Duodenal mucosa (tissue), 2 donors: Measurements from ENCODE around the gene TP53BP1.

Experiments used
- H3K27ac ChIP-seq: one replicate; pipeline ENCODE4 v1.7.0; 2013; ENCODE audit warnings: low read depth, low read length
- H3K27me3 ChIP-seq, 2 donors: one replicate each; pipeline ENCODE4 v1.7.0; 2013; ENCODE audit warnings: low read length in 2 of 2, control low read depth in 1 of 2; ENCODE audit not compliant: insufficient read depth in 2 of 2, control insufficient read depth in 1 of 2
- H3K36me3 ChIP-seq, 2 donors: one replicate each; pipeline ENCODE4 v1.7.0; 2013; ENCODE audit warnings: low read length in 2 of 2, control low read depth in 1 of 2; ENCODE audit not compliant: insufficient read depth in 2 of 2, control insufficient read depth in 1 of 2
- H3K4me1 ChIP-seq, 2 donors: one replicate each; pipeline ENCODE4 v1.7.0; 2013; ENCODE audit warnings: low read length in 2 of 2, control low read depth in 1 of 2; ENCODE audit not compliant: insufficient read depth in 2 of 2, control insufficient read depth in 1 of 2
- H3K4me3 ChIP-seq, 2 donors: one replicate each; pipeline ENCODE4 v1.7.0; 2013; ENCODE audit warnings: low read length in 2 of 2, low read depth in 1 of 2
- H3K9ac ChIP-seq, 2 donors: one replicate each; pipeline ENCODE4 v1.7.0; 2013; ENCODE audit warnings: low read length in 2 of 2, low read depth in 1 of 2
- H3K9me3 ChIP-seq, 2 donors: one replicate each; pipeline ENCODE4 v1.7.0; 2013; ENCODE audit warnings: low read length in 2 of 2, control low read depth in 1 of 2; ENCODE audit not compliant: control insufficient read depth in 1 of 2

TP53BP1 gene

GRCh38 chr15:43463507-43463906, 29.4 kb downstream of the TP53BP1 start:
- no peak overlapping the region for H3K9ac ChIP-seq
- H3K36me3 ChIP-seq, result peaks cover 0 to 31% of the 10 kb centered on the region in 2 donors
- no peaks in the 10 kb centered on the region for H3K9me3 ChIP-seq
- H3K4me1 ChIP-seq, result no peaks in the 10 kb centered on the region
- H3K27me3 ChIP-seq, result no peaks in the 10 kb centered on the region
- H3K27ac ChIP-seq, result no peak overlapping the region
- H3K4me3 ChIP-seq, result no peak overlapping the region

DNA sequence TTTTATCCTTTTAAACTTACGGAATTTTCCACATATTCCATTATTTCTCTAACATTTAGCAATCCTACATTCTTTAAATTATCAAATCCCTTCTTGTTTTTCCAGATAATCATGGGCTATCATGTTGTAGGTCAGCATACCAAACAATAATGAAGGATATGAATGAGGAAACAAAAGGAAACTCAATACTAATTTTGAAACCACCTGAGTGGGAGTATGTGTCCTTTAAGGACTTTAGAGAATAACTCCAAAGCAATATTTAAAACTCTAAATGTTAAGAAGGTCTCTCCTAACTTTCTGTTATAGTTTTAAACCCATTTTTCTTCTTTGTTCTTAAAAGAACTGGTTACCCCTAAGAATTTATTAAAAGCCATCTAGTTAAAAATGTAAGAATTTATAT, 43.0 kb downstream of the TP53BP1 start:
- Histone ChIP-seq H3K9ac (no peak overlapping the region), H3K27me3 (no peaks in the 10 kb centered on the region), H3K36me3 (peaks cover 4 to 8% of the 10 kb centered on the region in 2 donors), H3K9me3 (no peaks in the 10 kb centered on the region), H3K27ac (no peak overlapping the region), H3K4me3 (no peak overlapping the region), H3K4me1 (no peaks in the 10 kb centered on the region)

- no peak overlapping the region for H3K27ac ChIP-seq
- H3K36me3 ChIP-seq, result peaks cover 4 to 8% of the 10 kb centered on the region in 2 donors
- H3K4me3 ChIP-seq, result no peak overlapping the region
- H3K27me3 ChIP-seq, result no peaks in the 10 kb centered on the region
- H3K9ac ChIP-seq, result no peak overlapping the region
- H3K4me1 ChIP-seq, result no peaks in the 10 kb centered on the region
- no peaks in the 10 kb centered on the region for H3K9me3 ChIP-seq
Observed at GRCh38 chr15:43446344-43446743, 46.6 kb downstream of the TP53BP1 start.

DNA sequence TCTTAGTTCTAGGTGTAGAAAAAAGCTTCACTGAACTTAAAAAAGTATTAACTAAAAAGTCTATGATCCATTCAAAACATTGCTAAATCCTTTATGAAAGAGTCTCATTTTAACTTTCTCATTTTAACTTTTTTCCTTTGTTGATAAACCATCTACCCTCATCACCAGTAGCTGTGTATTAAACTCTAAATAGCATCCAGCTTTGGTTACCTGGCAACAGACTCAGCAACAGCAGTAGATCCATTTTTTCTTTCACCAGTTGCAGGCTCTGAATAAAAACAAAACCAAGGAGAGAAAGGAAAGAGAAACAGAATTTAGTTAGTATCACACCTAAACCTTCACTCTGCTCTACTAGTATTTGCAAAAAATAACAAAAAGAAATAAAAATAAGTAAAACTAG, 51.6 kb downstream of the TP53BP1 start:
- Histone ChIP-seq H3K4me1 (no peaks in the 10 kb centered on the region), H3K4me3 (no peak overlapping the region), H3K36me3 (peaks cover 5 to 20% of the 10 kb centered on the region in 2 donors), H3K9me3 (no peaks in the 10 kb centered on the region), H3K9ac (no peak overlapping the region), H3K27ac (no peak overlapping the region), H3K27me3 (no peaks in the 10 kb centered on the region)

- H3K4me1 ChIP-seq, result no peaks in the 10 kb centered on the region
- no peaks in the 10 kb centered on the region for H3K27me3 ChIP-seq
- H3K4me3 ChIP-seq, result no peak overlapping the region
- H3K9ac ChIP-seq, result no peak overlapping the region
- H3K36me3 ChIP-seq, result peaks cover 5 to 18% of the 10 kb centered on the region in 2 donors
- no peaks in the 10 kb centered on the region for H3K9me3 ChIP-seq
- no peak overlapping the region for H3K27ac ChIP-seq
Observed at GRCh38 chr15:43440721-43441281, 52.2 kb downstream of the TP53BP1 start.

DNA sequence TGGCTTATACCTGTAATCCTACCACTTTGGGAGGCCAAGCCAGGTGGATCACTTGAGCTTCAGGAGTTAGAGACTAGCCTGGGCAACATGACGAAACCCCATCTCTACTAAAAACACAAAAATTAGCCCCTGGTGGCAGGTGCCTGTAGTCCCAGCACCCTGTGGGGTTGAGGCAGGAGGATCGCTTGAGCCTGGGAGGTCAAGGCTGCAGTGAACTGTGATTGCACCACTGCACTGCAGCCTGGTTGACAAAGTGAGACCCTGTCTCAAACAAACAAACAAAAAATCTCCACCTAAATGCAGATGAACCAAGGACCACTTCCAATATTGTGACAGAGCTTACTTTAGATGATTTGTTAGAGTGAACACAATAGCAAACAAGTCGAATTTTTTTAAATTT, 53.7 kb downstream of the TP53BP1 start:
- no peak overlapping the region for H3K9ac ChIP-seq
- no peaks in the 10 kb centered on the region for H3K27me3 ChIP-seq
- peaks cover 5 to 18% of the 10 kb centered on the region in 2 donors for H3K36me3 ChIP-seq
- no peak overlapping the region for H3K27ac ChIP-seq
- no peaks in the 10 kb centered on the region for H3K9me3 ChIP-seq
- H3K4me1 ChIP-seq, result no peaks in the 10 kb centered on the region
- H3K4me3 ChIP-seq, result no peak overlapping the region

DNA sequence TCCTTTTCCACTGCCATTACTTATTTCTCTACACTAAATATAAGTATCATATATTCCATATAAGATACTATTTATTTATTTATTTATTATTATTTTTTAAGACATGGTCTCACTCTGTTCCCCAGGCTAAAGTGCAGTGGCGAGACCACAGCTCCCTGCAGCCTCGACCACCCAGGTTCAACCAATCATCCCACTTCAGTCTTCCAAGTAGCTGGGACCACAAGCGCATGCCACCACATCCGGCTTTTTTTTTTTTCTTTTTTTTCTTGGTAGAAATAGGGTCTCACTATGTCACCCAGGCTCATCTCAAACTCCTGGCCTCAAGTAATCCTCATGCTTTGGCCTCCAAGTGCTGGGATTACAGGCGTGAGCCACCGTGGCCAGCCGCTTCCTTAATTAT, 56.6 kb downstream of the TP53BP1 start:
- no peaks in the 10 kb centered on the region for H3K4me1 ChIP-seq
- peaks cover 5 to 40% of the 10 kb centered on the region in 2 donors for H3K36me3 ChIP-seq
- no peaks in the 10 kb centered on the region for H3K27me3 ChIP-seq
- H3K4me3 ChIP-seq, result no peak overlapping the region
- H3K9ac ChIP-seq, result no peak overlapping the region
- no peaks in the 10 kb centered on the region for H3K9me3 ChIP-seq
- H3K27ac ChIP-seq, result no peak overlapping the region

DNA sequence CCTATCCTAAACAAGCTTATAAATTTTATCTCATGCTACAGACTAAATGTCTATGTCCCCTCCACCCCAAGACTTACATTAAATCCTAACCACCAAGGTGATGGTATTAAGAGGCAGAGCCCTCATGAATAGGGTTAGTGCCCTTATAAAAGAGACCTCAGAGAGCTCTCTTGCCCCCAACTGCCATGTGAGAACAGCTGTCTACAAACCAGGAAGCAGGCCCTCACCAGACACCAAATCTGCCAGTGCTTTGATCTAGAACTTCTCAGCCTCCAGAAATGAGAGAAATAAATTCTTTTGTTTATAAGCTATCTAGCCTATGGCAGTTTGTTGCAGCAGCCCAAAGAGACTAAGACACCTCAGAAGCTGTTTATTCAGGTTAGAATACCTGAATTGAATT, 58.5 kb downstream of the TP53BP1 start:
- Histone ChIP-seq H3K36me3 (peaks cover 5 to 45% of the 10 kb centered on the region in 2 donors), H3K4me1 (no peaks in the 10 kb centered on the region), H3K9me3 (no peaks in the 10 kb centered on the region), H3K9ac (no peak overlapping the region), H3K27ac (no peak overlapping the region), H3K27me3 (no peaks in the 10 kb centered on the region), H3K4me3 (no peak overlapping the region)

DNA sequence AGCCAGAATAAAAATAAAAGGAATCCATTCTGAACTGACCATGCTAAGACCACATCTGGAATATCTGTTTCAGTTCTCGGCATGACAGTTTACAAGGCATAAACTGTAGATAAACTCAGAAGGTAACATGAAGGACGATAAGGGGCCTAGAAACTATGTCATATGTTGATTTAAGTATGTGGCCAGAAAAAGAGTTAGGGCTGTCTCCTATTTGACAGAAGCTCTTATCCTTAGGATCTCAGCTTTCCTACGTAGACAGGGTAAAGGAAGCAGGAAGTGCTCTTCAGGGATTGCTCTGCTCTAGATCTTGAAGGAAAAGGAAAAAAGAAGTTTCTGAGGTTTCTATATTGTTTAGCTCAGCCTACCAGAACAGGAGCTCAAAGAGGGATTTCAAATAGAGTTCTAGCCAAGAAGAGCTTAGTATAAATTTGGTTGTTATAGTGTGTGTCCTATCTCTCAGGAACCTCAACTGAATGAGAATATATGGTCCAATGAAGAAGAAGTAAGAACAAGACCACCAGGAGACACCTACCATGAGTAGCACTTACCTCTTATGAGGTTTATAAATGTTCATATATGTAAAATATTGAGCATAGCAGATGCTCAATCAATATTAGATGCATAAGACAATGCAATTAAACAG, 59.2 kb downstream of the TP53BP1 start:
- H3K27ac ChIP-seq, result no peak overlapping the region
- H3K36me3 ChIP-seq, result peaks cover 5 to 45% of the 10 kb centered on the region in 2 donors
- H3K27me3 ChIP-seq, result no peaks in the 10 kb centered on the region
- no peaks in the 10 kb centered on the region for H3K9me3 ChIP-seq
- no peak overlapping the region for H3K9ac ChIP-seq
- no peak overlapping the region for H3K4me3 ChIP-seq
- no peaks in the 10 kb centered on the region for H3K4me1 ChIP-seq

DNA sequence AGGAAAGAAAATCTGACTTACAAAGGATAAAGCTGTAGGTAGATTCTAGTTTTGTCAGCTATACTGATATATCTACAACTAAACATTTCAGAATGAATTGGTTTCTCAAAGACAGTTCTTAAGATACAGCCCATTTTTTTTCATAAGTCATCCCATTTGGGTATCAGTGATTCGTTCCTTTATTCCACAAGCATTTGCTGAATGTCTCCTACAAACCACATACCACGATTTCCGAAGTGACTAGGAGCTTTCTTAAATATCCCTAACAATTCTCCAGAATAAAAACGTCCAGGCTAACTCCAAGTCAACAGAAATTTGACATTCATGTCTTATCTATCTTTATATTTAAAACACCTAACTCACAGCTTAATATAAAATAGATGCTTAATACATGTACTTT, 59.8 kb downstream of the TP53BP1 start:
- Histone ChIP-seq H3K36me3 (peaks cover 5 to 45% of the 10 kb centered on the region in 2 donors), H3K4me1 (no peaks in the 10 kb centered on the region), H3K27ac (no peak overlapping the region), H3K9me3 (no peaks in the 10 kb centered on the region), H3K9ac (no peak overlapping the region), H3K27me3 (no peaks in the 10 kb centered on the region), H3K4me3 (no peak overlapping the region)
